Measurements from ENCODE around the gene TMEM192.

The TMEM192 gene

DNA sequence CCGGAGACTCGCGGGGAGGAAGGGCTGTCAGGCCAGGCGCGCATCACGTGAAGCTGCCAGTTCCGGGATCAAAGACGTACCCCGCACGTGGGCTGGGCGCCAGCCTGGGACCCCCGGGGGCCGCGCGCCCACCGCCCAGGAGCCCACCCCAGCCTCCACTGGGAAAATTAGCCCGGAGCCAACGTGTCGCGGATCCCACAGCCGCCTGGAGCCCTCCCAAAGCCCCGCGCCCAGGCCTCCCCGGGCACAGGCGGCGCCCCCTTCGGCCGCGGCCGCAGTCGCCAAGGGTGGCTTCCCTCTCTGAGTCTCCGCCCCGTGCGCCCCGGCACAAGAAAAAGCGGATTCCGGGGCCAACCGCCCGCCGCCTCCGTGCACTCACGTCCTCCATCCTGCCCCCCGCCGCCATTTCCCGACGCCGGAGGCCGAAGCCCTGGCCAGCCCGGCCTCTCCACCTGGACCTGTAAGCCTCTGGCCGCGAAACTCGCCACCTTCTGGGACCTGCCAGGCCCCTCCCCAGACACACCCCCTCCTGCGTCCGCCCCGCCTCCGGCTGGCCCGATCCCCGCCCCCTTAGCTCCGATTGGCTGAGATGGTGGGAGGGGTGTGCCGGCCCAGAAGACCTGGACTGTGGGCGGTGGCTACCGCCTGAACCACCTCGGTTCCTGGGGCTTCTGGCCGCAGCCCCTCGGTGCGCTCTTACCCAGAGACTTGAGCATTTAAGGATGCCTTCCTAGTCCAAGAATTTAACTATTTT, at the start of gene TMEM192:
TMEM192 (minus strand) TSS at position 493 of the 754 bp plus-strand sequence; CDS start at position 406, 87 bp downstream.
- peak within 1 kb of the TSS; percentile 95 for H3K4me3 ChIP-seq (ENCODE audit: low read depth, low read length)
- peak; percentile 96 for DNase-seq (ENCODE audit: low read depth)
- TF ChIP-seq, protein P1, sequence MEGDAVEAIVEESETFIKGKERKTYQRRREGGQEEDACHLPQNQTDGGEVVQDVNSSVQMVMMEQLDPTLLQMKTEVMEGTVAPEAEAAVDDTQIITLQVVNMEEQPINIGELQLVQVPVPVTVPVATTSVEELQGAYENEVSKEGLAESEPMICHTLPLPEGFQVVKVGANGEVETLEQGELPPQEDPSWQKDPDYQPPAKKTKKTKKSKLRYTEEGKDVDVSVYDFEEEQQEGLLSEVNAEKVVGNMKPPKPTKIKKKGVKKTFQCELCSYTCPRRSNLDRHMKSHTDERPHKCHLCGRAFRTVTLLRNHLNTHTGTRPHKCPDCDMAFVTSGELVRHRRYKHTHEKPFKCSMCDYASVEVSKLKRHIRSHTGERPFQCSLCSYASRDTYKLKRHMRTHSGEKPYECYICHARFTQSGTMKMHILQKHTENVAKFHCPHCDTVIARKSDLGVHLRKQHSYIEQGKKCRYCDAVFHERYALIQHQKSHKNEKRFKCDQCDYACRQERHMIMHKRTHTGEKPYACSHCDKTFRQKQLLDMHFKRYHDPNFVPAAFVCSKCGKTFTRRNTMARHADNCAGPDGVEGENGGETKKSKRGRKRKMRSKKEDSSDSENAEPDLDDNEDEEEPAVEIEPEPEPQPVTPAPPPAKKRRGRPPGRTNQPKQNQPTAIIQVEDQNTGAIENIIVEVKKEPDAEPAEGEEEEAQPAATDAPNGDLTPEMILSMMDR (conservative IDR thresholded peaks at IDR 0.05; ENCODE audit: low read depth, low read length), result peak; percentile 9

DNA sequence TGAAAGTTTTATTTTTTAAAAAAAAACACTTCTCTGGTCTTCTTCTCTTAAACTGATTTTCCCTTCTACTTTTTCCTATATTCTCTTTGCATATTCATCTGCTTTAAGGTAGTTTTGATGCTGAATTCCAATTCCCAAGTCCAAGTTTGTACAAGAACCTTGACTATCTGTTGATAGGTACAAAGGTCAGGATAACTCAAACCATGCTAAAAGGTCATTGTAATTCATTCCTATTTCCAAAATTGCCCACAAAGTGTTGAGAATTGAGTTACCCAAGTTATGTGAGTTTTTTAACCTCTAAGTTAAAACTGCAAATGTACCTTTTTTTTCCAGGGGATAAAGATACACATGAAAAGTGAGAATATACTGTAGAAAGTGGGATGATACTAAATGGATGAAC, 46.1 kb upstream of the TMEM192 start:
- no peak overlapping the region for H3K4me3 ChIP-seq (ENCODE audit: low read depth, low read length)
- TF ChIP-seq, protein P1 (conservative IDR thresholded peaks at IDR 0.05; ENCODE audit: low read depth, low read length), result no peak
- DNase-seq (ENCODE audit: low read depth), result no peak

DNA sequence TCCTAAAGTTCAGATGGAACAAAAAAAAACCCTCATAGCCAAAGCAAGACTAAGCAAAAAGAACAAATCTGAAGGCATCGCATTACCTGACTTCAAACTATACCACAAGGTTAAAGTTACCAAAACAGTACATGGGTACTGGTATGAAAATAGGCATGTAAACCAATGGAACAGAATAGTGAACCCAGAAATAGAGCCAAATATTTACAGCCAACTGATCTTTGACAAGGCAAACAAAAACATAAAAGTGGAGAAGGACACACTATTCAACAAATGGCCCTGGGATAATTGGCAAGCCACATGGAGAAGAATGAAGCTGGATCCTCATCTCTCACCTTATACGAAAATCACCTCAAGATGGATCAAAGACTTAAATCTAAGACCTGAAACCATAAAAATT, 44.2 kb upstream of the TMEM192 start:
- no peak overlapping the region for H3K4me3 ChIP-seq (ENCODE audit: low read depth, low read length)
- TF ChIP-seq, protein P1 (conservative IDR thresholded peaks at IDR 0.05; ENCODE audit: low read depth, low read length), result no peak
- no peak for DNase-seq (ENCODE audit: low read depth)

DNA sequence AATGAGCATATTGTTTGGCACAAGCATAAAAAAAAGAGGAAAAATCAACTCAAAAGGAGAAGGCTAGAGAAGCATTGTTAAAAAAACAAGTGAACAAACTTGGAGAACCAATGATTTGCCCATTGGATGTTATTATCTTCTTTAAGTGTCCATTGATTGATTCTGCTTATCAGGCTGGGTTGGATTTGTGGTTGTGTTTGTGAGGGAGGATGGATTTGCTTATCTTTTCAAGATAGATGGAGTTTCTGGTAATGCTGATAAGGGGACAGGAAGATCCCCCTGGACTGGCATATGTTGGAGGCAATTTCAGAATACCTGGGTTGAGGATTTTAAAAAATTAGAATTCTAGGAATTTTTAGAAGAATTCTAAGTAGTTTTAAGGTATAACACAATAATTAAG, 41.8 kb upstream of the TMEM192 start:
- H3K4me3 ChIP-seq (ENCODE audit: low read depth, low read length), result no peak overlapping the region
- DNase-seq (ENCODE audit: low read depth), result no peak
- TF ChIP-seq, protein P1 (conservative IDR thresholded peaks at IDR 0.05; ENCODE audit: low read depth, low read length), result no peak

DNA sequence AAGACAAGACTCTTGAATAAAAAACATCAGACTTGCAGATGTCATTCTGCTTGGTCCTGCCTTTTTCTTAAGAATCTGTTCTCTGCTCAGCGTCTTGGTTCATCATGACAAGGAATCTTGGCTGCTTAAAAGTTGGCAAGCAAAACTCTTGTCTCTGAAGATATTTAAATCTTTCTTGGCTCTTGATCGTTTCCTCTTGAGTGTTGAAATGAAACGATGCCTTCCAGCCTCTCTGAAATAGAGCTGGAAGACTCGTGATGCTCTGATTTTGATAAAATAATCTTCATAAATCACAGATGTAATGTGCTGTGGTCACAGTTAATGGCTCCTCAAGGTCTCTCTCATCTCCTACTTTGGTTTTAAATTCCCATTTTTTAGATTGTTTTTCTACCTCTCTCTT, 39.9 kb upstream of the TMEM192 start:
- peak; percentile 11 for DNase-seq (ENCODE audit: low read depth)
- TF ChIP-seq, protein P1 (conservative IDR thresholded peaks at IDR 0.05; ENCODE audit: low read depth, low read length), result no peak
- H3K4me3 ChIP-seq (ENCODE audit: low read depth, low read length), result no peak overlapping the region

DNA sequence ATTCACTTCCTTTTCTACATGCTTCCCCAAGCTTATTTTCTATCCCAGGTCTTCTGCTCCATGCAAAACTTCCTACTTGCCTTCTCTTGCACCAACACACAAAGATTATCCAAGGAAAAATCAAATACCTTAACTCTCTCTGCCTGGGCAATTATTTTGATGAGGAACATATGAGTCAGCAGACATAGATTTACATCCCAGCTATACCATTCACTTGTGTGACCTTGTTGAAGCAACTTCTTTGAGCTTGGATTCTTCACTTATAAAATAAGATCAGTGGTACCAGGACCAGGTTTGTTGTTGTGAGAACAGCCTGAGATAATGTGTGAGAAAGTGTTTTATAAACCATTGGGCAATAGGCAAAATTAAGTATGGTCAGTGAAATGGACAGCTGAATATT, 39.1 kb upstream of the TMEM192 start:
- no peak for DNase-seq (ENCODE audit: low read depth)
- no peak overlapping the region for H3K4me3 ChIP-seq (ENCODE audit: low read depth, low read length)
- TF ChIP-seq, protein P1 (conservative IDR thresholded peaks at IDR 0.05; ENCODE audit: low read depth, low read length), result no peak

DNA sequence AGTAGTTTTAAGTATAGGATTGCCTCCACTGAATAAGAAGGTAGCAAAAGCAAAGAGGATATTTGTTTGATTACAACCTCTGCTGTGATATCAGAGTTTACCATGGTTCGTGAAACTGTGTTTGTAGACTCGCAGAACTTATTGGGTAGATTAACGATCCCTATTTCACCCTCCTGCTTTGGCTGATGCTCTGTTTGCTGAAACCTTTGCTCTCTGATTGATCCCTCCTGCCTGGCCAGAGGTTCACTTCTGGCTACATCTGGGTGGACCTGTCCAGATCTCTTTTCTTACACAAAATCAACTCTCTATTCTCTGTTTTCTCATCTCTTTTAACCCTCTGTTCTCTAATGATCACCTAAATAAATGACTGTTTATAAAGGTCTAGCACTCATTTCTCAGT, 37.9 kb upstream of the TMEM192 start:
- TF ChIP-seq, protein P1 (conservative IDR thresholded peaks at IDR 0.05; ENCODE audit: low read depth, low read length), result no peak
- no peak for DNase-seq (ENCODE audit: low read depth)

More for the DNA sequence above, 37.9 kb upstream of the TMEM192 start:
- no peak overlapping the region for H3K4me3 ChIP-seq (ENCODE audit: low read depth, low read length)
